Nucleus accumbens (tissue), 56 donors: ENCODE results near the gene NEURL1B.
A peak's percentile ranks its signal among the peaks of the same experiment; 100 is the strongest.
"Not testable (repeated sequence)": the region's sequence is repeated elsewhere in the genome, so short reads cannot be mapped to it uniquely, and the experiment has no call there.

ENCODE experiments used
- DNase-seq, 56 donors: peaks; one replicate each; lab custom pipeline; 2025; lab: John Stamatoyannopoulos, UW

The NEURL1B gene

GRCh38 chr5:172647352-172648012 is 6.4 kb downstream of the NEURL1B start:
- no peak for DNase-seq

GRCh38 chr5:172648013-172648381 is 6.9 kb downstream of the NEURL1B start:
- no peak for DNase-seq

DNA sequence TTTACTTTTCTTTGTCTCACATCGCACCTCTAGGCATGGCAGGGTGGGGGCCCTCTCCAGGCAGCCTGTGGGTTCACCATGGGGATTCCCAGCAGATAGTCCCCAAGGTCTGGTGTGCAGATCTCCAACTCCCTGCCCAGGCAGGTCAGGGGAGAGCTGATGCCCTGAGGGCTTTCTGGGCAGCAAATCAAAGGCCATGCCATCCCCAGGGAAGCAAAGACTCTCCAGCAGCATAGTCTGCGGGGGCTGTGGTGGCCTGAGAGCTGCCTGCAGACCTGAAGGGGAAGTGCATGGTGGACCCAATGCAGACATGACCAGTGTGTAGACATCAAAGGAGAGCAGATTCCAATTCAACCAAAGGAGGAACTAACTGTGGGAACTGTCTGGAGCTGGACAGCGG is 7.7 kb downstream of the NEURL1B start:
- no peak for DNase-seq

GRCh38 chr5:172656496-172656895 is 15.4 kb downstream of the NEURL1B start:
- DNase-seq, result not testable (repeated sequence)

DNA sequence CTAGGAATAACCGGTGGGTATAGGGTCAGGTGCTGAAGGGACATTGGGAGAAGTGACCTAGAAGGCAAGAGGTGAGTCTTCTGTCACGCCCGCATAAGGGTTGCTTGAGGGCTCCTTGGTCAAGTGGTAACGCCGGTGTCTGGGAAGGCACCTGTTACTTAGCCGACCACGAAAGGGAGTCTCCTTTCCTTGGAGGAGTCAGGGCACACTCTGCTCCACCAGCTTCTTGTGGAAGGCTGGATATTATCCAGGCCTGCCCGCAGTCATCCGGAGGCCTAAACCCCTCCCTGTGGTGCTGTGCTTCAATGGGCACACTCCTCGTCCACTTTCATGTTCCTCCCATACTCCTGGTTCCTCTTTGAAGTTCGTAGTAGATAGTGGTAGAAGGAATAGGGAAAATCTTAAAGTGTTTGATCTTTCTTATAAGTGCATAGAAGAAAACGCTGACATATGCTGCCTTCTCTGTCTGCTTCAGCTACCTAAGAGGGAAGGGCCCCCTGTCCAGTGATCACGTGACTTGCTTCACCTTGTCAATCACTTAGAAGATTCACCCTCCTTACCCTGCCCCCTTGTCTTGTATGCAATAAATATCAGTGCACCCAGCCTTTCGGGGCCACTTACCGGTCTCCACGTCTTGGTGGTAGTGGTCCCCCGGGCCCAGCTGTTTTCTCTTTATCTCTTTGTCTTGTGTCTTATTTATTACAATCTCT is 16.6 kb downstream of the NEURL1B start:
- DNase-seq, result not testable (repeated sequence)

- no peak for DNase-seq
These were observed 17.3 kb downstream of the NEURL1B start for GRCh38 chr5:172658391-172658790.

- no peak for DNase-seq
These were observed 18.0 kb downstream of the NEURL1B start for GRCh38 chr5:172658961-172659501.

DNA sequence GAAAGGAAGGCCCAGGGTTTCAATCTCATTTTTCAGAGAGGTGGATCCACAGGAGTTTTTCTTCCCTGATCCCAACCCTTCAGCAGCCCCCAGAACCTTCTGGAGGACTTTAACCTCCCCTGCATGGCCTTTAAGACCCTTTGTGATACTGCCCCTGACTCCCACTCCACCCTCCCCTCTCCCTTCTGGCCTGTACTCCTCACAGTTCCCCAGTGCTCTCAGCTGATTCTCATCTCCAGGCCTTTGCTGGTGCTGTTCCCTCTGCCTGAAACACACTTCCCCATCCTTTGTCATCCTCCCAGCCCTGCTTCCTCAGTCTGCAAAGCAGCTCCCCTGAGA is 18.5 kb downstream of the NEURL1B start:
- no peak for DNase-seq

DNA sequence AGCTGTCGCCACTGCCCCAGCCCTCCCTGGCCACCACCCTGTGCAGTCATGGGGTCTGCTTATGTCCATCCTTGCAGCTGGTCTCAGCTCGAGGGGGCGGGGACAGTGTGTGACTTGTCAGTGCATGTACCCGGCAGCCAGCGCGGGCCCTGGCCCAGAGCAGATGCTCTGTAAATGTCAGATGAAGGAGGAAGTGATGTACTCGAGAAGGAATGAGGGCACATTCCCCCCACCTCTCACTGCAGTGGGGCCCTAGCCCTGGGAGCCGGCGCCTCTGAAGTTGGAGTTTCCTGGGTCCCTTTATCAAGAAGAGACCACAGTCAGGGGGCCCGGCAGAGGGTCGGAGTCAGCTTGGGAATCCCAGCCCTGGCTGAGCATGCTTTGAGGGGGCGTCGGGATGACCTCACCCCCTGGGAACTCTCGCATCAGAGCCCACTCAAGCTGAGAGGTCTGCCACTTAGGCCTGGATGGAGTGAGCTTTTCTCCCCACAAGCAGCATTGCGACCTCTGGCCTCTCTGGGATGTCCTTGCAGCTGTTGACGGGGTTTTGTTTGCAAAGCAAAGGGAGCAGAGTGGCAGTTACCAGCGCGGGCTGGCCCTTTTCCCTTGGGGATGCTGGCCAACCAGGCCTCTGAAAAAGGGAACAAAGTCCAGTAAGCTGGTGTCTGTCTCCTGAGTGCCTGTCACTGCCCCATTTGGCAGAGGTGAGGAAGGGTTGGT is 19.0 kb downstream of the NEURL1B start:
- peak in 53 of 56 donors; percentile 12 to 89 (median 64) for DNase-seq

- no peak for DNase-seq
These were observed 19.9 kb downstream of the NEURL1B start for GRCh38 chr5:172660974-172661373.

DNA sequence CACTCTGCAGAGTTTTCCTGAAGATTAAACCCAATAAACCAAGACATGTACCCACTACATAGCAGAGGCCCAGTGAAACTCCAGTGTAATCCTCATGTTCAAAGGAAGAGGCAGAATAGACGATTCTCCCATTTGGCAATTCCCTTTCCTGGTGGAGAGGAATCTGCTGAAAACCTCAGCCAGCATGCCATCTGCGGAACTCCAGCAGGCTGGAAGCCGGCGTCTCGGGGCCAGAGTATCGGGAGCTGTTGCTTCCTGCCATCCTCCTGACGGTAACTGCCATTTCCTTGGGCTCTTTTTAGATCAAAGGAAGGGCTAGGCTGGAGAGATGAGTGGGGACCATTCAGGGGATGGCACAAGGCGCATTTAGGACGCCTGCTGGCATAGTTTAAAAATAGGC is 20.5 kb downstream of the NEURL1B start:
- no peak for DNase-seq

- DNase-seq, result no peak
These were observed 21.5 kb downstream of the NEURL1B start for GRCh38 chr5:172662596-172662995.

DNA sequence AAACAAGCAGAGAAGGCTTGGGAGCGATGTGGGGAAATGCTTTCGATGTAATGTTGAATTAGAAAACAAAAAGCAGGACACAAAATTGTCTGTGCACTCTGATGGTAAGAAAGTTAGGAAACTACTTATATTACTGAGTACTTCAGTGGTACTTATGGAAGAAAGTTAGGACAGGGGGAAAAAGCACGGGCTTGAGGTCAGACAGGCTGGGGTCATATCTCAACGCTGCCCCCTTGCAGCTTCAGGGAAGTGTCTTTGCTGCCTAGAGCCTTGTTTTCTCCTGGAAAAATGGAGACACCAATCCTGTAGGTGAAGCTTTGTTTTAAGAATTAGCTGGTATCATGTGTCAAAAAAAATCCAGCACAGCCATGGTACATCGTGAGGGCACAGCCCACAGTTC is 23.0 kb downstream of the NEURL1B start:
- DNase-seq, result no peak

GRCh38 chr5:172664681-172665541 is 23.8 kb downstream of the NEURL1B start:
- no peak for DNase-seq

DNA sequence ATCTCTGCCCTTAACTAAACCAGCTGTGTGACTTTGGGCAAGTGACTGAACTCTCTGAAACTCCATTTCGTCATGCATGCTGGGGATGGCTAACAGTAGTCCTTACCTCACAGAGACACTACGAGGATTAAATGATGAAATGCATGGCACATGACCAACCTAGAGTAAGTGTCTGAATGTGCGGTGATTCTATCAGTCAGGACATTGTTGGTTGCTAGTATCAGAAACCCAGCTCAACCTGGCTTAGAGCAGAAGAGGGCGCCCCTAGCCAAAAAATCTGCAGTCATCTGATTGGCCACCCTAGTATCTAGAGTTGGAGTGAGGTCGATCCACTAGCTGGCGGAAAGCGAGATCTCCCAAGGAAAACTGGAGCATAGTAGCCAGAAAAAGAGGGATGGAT is 25.2 kb downstream of the NEURL1B start:
- DNase-seq, result no peak

DNA sequence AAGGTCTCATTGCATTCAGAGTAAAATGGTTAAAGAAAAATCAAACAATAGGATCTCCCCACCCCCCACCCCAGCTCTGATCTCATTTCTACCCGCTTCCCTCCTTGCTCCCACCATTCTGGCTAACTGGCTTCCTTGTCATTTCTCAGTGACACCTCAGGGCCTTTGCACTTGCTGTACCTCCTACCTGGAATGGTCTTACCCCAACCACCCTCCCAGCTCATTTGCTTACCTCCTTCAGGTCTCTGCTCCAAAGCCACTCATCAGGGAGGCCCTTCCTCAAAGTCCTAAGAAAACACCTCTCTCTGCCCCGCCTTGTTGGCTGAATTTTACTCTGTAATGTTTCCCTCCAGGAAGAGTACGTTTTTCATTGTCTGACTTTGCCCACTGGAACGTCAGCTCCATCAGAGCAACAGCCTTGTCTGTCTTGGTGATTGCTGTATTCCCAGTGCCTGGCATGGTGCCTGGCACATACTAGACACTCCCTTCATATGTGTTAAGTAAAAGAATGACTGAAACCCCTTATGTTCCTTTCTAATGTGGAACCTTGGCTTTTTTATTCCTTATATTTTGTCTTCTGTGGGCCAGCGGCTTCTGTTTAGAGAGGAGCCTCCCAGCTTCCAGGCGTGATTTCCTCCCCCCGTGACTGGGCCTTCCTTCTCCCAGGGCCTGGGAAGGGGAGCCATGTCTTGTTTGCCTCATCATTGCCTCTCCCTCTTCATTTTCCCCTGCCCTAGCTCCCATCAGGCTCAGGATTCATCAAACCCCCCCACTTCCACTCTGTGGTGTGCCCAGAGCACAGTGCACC is 26.9 kb downstream of the NEURL1B start:
- no peak for DNase-seq

DNA sequence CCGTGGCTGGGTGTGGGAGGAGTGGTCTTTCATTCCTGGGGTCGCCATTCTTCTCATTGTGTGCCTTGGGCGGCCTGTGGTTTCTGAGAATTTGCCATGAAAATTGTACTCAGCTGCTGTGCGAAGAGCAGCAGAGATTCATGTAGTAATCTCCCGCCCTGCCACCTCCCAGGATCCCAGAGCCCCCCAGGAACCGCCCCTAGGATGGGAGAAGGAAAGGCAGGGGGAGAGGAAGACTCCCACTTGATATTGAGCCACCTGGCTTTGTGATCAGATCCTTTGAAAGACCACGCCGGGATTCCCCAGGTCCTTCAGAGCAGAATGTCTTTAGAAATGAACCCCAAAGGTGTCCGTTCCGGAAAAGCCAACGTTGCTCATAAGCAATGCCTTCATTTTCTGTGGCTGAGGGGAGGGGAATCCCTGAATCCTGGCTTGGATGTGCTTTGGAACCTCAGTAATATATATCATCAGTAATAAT is 27.6 kb downstream of the NEURL1B start:
- no peak for DNase-seq

DNA sequence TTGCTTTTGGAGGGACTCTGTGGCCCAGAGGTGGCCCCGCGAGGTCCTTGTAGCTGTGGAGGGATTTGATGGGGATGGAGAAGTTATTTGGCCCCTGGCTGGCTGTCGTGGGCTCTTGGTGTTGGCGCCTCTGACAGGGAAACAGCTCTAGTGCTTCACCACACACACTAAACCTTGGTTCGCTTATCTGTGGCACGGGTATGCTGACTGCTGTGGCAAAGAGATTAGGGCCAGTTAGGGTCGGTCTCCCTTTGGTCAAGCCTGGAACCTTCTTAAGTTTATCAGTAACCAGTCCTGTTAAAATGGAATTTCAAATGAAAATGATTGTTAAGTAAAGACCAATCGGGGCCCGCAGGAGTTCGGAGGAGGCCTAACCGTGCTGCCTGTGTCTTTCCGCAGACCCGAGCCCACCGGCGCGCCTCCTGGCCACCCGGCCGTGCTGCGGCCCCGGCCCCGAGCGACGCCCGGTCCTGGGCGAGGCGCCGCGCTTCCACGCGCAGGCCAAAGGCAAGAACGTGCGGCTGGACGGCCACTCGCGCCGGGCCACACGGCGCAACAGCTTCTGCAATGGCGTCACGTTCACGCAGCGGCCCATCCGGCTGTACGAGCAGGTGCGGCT is 28.4 kb downstream of the NEURL1B start:
- DNase-seq, result no peak

DNA sequence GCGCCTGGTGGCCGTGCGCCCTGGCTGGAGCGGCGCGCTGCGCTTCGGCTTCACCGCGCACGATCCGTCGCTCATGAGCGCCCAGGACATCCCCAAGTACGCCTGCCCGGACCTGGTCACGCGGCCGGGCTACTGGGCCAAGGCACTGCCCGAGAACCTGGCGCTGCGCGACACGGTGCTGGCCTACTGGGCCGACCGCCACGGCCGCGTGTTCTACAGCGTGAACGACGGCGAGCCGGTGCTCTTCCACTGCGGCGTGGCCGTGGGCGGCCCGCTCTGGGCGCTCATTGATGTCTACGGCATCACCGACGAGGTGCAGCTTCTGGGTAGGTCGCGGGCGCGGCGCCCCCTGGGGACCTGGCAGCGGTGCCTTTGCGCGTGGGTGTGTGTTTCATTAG is 28.9 kb downstream of the NEURL1B start:
- no peak for DNase-seq
